HL-60 (cell line): ENCODE results near the gene ADAMTS13.

Experiments used
- DNase-seq, 2 experiments: peaks; one replicate each; pipeline ENCODE4 v3.0.0-alpha.2; 2010 to 2020; ENCODE audit warnings: low read depth in 1 of 2, low spot score in 1 of 2
- H3K27ac ChIP-seq: fragments of 250-450 bp; sonication (Bioruptor Pico); replicated peaks from 2 replicates; pipeline ENCODE4 v1.5.1; 2020; ENCODE audit warnings: mild to moderate bottlenecking, moderate library complexity
- H3K27me3 ChIP-seq: fragments of 250-450 bp; sonication (Bioruptor Pico); 2 replicates; pipeline ENCODE4 v1.5.1; 2021; ENCODE audit warnings: mild to moderate bottlenecking, moderate library complexity; ENCODE audit not compliant: insufficient read depth, poor library complexity, severe bottlenecking
- H3K4me3 ChIP-seq: replicated peaks from 2 replicates; pipeline ENCODE4 v1.5.1; 2011; ENCODE audit warnings: mild to moderate bottlenecking, control low read depth, low read length; ENCODE audit not compliant: insufficient read depth
- CTCF ChIP-seq: IDR thresholded peaks from one replicate; pipeline ENCODE4 v1.5.1; 2011; ENCODE audit warnings: low read length, control low read depth, inconsistent platforms; ENCODE audit not compliant: insufficient read depth
- GABPA ChIP-seq: IDR thresholded peaks from 2 replicates; pipeline ENCODE4 v1.6.1; 2012; ENCODE audit warnings: low read depth
- POLR2AphosphoS5 ChIP-seq: IDR thresholded peaks from 2 replicates; pipeline ENCODE4 v1.6.1; 2012; ENCODE audit warnings: low read depth
- SPI1 ChIP-seq: IDR thresholded peaks from 2 replicates; pipeline ENCODE4 v1.6.1; 2012; ENCODE audit warnings: low read depth, mild to moderate bottlenecking, borderline replicate concordance
- TF ChIP-seq, protein P1 (sequence below): IDR thresholded peaks from 2 replicates; pipeline ENCODE4 v1.6.1; 2012; ENCODE audit warnings: low read depth; ENCODE audit not compliant: insufficient replicate concordance

ADAMTS13 gene

DNA sequence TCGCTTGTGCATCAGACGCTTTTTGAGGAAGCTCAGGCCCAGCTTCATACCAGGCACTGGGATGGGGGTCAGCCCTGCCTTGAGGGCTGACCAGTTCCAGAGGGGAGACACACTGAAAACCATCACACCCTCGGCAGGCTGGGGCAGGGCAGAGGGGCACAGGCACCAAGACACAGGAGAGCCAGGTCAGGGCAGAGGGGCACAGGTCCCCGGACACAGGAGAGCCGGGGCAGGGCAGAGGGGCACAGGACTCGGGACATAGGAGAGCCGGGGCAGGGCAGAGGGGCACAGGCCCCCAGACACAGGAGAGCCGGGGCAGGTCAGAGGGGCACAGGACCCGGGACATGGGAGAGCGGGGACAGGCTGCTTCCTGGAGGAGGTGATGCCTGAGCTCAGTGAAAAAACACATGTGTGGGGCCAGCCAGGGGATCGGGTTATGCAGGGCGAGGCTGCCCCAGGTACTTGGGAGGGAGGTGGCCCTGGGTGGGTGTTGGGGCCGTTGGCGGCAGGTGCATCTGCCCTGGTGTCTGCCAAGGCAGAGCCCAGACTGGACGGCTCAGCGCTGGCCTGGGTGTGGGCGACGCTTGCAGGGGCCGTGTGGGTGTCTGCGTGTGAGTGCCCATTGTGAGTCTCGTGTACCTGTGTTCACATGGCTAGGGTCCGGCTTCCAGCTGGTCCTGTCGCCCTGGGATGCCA, 71.8 kb downstream of the ADAMTS13 start:
- Histone ChIP-seq H3K27ac (no peak overlapping the region), H3K27me3 (no peaks in the 10 kb centered on the region), H3K4me3 (no peak overlapping the region)
- no peak for DNase-seq
- TF ChIP-seq, protein P1, sequence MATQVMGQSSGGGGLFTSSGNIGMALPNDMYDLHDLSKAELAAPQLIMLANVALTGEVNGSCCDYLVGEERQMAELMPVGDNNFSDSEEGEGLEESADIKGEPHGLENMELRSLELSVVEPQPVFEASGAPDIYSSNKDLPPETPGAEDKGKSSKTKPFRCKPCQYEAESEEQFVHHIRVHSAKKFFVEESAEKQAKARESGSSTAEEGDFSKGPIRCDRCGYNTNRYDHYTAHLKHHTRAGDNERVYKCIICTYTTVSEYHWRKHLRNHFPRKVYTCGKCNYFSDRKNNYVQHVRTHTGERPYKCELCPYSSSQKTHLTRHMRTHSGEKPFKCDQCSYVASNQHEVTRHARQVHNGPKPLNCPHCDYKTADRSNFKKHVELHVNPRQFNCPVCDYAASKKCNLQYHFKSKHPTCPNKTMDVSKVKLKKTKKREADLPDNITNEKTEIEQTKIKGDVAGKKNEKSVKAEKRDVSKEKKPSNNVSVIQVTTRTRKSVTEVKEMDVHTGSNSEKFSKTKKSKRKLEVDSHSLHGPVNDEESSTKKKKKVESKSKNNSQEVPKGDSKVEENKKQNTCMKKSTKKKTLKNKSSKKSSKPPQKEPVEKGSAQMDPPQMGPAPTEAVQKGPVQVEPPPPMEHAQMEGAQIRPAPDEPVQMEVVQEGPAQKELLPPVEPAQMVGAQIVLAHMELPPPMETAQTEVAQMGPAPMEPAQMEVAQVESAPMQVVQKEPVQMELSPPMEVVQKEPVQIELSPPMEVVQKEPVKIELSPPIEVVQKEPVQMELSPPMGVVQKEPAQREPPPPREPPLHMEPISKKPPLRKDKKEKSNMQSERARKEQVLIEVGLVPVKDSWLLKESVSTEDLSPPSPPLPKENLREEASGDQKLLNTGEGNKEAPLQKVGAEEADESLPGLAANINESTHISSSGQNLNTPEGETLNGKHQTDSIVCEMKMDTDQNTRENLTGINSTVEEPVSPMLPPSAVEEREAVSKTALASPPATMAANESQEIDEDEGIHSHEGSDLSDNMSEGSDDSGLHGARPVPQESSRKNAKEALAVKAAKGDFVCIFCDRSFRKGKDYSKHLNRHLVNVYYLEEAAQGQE, result no peak
- TF ChIP-seq CTCF (no peak), POLR2AphosphoS5 (no peak), SPI1 (no peak), GABPA (no peak)

DNA sequence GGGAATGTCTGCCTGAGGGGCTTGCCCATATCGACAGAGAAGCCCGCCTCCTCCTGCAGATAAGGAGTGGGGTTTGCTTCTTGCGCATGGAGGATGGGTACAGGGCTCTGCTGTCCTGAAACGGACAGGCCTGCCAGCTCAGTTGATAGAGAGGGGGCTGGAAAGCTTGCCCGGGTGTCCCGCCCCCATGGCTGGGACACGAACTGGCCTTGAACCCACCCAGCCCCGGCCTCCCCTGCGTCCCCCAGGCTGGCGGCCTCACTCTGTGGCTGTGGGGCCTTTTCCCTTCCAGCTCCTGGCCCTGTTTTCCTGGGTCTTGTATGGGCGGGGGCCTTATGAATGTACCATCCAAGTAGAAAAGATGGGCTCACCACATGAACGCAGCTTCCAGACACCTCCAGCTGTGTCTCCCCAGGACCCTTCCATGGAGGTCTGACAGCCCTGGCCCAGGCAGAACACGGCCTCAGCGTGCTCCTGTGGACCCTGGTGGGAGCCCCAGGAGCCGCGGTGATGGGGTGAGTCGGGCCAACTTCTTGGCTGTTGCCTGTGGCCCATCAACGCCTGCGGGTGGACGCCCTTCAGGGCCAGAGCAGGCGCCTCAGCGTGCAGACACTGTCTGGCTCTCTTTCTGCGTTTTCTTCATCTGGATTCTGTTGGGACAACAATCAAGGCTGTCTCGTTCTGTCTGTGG, 72.6 kb downstream of the ADAMTS13 start:
- H3K27ac ChIP-seq, result no peak overlapping the region
- DNase-seq, result no peak
- no peak for TF ChIP-seq SPI1
- TF ChIP-seq, protein P1, result no peak
- TF ChIP-seq CTCF, result no peak
- no peak for TF ChIP-seq POLR2AphosphoS5
- TF ChIP-seq GABPA, result no peak
- H3K27me3 ChIP-seq, result no peaks in the 10 kb centered on the region
- no peak overlapping the region for H3K4me3 ChIP-seq

DNA sequence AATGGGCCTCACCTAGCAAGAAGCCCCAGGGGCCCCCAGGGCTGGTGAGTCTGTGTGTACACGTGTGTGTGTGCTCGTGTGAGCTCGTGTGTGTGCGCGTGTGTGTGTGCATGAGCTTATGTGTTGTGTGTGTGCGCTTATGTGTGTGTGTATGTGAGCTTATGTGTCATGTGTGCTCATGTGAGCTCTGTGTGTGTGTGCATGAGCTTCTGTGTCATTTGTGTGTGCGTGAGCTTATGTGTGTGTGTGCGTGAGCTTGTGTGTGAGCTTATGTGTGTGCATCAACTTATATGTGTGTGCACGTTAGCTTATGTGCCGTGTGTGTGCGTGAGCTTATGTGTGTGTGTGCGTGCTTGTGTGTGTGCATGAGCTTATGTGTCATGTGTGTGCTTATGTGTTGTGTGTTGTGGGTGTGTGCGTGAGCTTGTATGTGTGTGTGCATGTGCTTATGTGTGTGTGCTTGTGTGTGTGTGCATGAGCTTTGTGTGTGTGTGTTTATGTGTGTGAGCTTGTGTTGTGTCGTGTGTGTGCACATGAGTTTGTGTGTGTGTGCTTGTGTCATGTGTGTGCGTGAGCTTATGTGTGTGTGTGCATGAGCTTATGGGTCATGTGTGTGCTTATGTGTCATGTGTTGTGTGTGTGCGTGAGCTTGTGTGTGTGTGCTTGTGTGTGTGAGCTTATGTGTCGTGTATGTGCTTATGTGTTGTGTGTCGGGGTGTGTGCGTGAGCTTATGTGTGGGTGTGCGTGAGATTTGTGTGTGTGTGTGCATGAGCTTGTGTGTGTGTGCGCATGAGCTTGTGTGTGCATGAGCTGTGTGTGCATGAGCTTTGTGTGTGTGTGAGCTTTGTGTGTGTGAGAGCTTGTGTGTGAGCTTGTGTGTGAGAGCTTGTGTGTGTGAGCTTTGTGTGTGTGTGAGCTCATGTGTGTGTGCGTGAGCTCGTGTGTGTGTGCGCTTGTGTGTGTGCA, 73.4 kb downstream of the ADAMTS13 start:
- H3K27me3 ChIP-seq, result no peaks in the 10 kb centered on the region
- TF ChIP-seq CTCF, result no peak
- TF ChIP-seq GABPA, result no peak
- TF ChIP-seq POLR2AphosphoS5, result no peak
- TF ChIP-seq SPI1, result no peak
- TF ChIP-seq, protein P1, result no peak
- H3K4me3 ChIP-seq, result no peak overlapping the region
- no peak overlapping the region for H3K27ac ChIP-seq
- DNase-seq, result no peak
